Pulmonary artery endothelial cell (primary cell): Measurements from ENCODE around the gene AFF4. TPM values are rescaled to one million over a fixed set of nuclear protein-coding genes. Genes with fewer than 3 reads are reported as not detected.
A peak's percentile ranks its signal among the peaks of the same experiment; 100 is the strongest.
"Not testable (repeated sequence)": the region's sequence is repeated elsewhere in the genome, so short reads cannot be mapped to it uniquely, and the experiment has no call there.

Experiments
- DNase-seq: peaks from one replicate; pipeline ENCODE4 v3.0.0-alpha.2; 2011; ENCODE audit warnings: low read depth, low spot score
- total RNA-seq: library from RNA; depleted of rRNA; stranded (reverse); fragments of >200 nt; gene quantifications from 2 replicates; pipeline ENCODE4 v1.2.3, GENCODE V29; 2014

AFF4 gene, protein sequence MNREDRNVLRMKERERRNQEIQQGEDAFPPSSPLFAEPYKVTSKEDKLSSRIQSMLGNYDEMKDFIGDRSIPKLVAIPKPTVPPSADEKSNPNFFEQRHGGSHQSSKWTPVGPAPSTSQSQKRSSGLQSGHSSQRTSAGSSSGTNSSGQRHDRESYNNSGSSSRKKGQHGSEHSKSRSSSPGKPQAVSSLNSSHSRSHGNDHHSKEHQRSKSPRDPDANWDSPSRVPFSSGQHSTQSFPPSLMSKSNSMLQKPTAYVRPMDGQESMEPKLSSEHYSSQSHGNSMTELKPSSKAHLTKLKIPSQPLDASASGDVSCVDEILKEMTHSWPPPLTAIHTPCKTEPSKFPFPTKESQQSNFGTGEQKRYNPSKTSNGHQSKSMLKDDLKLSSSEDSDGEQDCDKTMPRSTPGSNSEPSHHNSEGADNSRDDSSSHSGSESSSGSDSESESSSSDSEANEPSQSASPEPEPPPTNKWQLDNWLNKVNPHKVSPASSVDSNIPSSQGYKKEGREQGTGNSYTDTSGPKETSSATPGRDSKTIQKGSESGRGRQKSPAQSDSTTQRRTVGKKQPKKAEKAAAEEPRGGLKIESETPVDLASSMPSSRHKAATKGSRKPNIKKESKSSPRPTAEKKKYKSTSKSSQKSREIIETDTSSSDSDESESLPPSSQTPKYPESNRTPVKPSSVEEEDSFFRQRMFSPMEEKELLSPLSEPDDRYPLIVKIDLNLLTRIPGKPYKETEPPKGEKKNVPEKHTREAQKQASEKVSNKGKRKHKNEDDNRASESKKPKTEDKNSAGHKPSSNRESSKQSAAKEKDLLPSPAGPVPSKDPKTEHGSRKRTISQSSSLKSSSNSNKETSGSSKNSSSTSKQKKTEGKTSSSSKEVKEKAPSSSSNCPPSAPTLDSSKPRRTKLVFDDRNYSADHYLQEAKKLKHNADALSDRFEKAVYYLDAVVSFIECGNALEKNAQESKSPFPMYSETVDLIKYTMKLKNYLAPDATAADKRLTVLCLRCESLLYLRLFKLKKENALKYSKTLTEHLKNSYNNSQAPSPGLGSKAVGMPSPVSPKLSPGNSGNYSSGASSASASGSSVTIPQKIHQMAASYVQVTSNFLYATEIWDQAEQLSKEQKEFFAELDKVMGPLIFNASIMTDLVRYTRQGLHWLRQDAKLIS
- 32.3 and 32.4 TPM in 2 replicates for total RNA-seq

DNA sequence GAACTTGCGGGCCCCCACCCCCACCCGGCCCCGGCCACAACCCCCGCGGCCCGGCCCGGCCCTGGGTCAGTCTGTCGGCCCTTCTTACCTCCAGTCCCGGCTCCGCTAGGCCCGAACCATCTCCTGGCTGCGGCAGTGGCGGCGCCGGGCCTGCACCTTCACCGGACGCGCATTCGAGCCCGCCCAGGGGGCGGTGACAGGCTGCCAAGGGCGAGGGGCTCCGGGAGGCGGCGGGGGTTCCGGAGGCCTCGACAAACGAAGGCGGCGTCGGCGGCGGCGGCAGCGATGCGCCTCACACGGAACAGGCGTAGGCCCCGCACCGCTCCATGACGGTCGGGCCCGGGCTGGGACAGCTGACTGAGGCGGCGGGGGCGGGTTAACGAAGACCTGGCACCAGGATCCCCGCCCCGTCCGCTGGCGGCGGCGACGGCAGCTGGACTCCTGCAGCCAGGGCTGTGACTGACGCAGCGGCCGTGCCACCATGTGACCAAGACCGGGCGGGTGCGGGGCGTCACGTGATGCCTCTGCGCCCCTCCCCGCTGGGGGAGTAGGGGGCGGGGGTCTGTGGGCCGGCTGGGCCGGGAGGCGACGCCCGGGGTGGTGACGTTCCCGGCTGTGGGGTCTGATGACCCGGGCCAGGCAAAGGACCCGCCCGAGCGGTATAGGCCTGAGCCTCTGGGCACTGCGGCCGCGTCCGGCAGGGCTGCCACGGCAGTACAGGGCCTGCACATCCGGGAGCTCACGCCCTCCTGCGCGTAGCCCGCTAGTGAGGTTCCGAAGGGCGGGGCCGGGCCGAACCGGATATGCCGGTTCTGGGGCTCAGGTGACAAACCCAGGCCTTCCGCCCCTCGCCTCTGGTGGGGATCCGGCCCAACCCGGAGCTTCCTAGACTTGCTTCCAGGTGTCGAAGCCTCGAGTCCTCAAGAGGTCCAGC is at the start of gene AFF4:
AFF4 (minus strand) TSS at position 464 of the 934 bp plus-strand sequence. CDS start 26,445 bp downstream, outside the sequence.
- peak; percentile 92 for DNase-seq

DNA sequence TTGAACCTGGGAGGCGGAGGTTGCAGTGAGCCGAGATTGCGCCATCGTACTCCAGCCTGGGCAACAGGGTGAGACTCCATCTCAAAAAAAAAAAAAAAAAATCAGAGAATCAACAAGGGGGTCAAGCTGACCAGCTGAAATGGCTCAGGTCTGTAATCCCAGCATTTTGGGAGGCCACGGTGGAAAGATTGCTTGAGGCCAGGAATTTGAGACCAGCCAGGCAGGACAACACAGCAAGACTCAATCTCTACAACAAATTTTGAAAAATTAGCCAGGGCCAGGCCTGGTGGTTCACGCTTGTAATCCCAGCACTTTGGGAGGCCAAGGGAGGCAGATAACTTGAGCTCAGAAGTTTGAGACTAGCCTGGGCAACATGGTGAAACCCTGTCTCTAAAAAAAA is 45.0 kb upstream of the AFF4 start:
- DNase-seq: not testable (repeated sequence)

DNA sequence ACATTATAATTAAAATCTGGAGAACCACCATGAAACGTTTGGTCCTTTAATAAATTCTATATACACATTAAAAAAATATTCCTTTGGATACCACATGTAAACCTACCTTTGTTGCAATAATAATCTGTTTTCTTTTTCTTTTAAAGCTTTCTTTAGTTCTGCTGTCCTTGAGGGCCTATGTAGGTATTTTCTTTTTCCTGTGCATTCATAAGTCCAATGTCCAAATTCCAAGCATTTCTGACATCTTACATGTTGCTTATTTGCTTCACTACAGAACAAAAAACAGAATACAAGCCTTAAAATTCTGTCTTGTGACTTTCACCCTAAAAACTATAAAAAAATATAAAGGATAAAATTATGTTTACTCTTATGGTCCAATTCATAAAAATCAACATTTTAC is 43.2 kb upstream of the AFF4 start:
- DNase-seq: no peak

DNA sequence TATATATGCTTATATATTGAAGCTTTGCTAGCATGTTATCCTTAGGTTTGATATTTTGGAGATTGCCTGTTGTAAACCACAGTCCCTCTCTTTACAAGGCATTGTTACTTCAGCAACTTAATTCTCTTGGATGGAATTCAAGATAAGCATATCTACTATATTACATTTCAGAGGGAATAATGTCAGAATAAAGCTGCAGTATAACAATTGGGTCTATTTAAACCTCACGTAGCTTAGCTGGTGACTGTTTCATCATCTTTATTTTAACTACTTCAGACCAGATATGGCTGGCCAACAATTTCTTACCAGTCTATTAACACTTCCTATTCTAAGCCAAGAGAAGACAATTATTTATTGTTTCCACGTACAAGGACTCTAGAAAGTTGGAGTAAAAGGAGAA is 35.8 kb upstream of the AFF4 start:
- DNase-seq: no peak

DNA sequence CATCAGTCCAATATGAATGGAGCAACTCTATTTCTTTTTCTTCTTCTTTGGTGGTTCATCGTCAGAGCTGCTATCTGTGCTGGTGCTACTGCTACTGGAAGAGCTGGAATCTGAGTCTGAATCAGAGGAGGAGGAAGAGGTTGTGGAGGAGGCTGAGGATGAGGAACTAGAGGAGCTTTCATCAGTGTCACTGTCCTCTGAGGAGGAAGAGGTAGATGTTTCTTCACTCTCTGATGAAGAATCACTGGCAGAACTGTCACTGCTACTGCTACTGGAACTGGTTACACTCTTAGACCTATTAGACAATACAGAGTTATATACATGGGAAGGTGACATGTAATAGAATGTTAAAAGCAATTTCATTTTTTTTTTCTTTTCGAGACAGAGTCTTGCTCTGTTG is 35.1 kb upstream of the AFF4 start:
- no peak for DNase-seq

DNA sequence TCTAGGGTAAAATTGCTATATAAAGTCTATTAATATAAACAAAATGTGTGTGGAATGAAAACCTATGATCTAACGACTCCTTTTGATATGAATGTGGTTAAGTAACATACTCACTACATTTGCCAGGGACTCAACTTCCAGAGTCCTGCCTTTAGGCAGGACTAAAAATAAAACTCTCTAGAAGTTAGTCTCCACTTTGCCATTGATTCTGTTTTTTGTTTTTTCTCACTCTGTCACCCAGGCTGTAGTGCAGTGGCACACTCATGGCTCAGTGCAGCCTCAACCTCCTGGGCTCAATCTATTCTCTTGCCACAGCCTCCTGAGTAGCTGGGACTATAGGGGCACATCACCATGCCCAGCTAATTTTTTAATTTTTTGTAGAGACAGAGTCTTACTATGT is 32.9 kb upstream of the AFF4 start:
- DNase-seq: no peak

DNA sequence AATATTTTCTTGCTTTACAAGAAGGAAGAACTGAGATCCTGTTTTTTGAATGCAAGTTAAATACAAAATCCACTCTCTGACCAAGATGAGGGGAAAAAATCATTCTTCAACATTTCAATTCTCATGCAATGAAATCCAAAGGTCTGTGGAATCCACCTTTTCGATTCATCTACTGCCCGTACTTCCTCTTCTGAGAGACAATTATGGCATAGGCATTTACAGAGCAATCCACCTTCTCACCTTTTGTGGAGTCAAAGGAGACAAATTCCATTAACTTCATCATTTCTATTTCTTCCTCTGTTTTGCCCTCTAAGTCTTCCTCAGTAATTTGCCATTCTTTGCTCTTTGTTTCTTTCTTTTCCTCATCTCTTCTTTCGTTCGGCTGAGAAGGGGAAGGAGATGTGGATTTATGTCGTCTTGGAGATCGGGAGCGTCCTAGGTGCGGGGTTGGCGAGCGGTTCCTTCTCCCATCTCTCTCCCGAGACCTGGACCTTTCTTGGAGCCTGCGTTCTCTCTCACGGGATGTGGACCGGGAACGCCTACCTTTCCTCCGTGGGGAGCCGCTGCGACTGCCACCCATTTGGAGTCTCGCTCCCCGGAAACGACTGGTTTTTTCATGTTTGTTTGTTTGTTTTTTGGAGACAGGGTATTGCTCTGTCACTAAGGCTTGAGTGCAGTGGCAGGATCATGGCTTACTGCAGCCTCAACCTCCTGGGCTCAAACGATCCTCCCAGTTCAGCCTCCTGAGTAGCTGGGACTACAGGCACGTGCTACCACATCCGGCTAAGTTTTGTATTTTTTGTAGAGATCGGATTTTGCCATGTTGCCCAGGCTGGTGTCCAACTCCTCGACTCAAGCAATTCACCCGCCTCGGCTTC is 24.3 kb upstream of the AFF4 start:
- no peak for DNase-seq

DNA sequence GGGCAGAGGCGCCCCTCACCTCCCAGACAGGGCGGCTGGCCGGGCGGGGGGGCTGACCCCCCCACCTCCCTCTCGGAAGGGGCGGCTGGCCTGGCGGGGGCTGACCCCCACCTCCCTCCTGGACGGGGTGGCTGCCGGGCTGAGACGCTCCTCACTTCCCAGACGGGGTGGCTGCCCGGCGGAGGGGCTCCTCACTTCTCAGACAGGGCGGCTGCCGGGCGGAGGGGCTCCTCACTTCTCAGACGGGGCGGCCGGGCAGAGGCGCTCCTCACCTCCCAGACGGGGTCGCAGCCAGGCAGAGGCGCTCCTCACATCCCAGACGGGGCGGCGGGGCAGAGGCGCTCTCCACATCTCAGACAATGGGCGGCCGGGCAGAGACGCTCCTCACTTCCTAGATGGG is 19.5 kb upstream of the AFF4 start:
- DNase-seq: not testable (repeated sequence)

DNA sequence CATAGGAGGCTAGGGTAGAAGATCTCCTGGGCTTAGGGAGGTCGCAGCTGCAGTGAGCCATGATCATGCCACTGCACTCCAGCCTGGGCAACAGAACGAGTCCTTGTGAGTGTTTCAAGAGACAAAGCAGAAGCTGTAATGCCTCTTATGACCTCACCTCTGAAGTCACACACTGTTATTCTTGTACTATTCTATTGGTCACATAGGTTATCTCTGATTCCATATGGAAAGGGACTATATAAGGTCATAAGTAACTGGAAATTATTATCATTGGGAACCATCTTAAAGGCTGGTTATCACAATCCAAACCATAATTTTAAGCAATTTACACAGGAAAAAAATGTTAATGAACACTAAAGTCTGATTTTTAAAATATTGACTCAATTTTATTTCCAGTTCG is 17.9 kb upstream of the AFF4 start:
- no peak for DNase-seq

DNA sequence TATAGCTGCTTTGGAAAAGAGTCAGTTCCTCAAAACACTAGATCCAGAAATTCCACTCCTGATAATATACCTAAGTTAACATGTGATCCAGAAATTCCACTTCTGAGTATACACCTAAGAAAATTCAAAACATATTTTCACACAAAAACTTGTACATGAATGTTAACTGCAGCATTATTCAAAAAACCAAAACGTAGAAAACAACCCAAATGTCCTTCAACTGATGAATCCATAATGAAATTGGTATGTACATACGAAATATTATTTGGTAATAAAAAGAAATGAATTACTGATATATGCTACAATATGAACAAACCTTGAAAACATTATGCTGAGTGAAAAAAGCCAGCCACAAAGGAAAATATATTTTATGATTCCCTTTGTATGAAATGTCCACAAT is 16.5 kb upstream of the AFF4 start:
- DNase-seq: no peak

DNA sequence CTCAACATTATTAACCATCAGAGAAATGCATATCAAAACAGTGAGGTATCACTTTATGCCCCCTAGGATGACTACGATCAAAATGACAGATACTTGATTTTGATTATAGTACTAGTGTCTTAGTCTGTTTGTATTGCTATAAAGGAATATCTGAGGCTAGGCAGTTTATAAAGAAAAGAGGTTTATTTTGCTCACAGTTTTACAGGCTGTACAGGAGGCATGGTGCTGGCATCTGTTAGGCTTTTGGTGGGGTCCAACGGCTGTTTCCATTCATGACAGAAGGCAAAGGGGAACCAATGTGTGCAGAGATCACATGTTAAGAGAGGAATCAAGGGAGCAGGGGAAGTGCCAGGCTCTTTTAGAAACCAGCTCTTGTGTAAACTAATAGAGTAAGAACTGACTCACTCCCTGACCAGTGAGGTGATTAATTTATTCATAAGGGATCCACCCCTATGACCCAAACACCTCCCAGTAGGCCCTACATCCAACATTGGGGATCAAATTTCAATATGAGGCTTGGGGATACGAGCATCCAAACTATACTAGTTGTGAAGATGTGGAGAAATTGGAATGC is 16.0 kb upstream of the AFF4 start:
- no peak for DNase-seq

DNA sequence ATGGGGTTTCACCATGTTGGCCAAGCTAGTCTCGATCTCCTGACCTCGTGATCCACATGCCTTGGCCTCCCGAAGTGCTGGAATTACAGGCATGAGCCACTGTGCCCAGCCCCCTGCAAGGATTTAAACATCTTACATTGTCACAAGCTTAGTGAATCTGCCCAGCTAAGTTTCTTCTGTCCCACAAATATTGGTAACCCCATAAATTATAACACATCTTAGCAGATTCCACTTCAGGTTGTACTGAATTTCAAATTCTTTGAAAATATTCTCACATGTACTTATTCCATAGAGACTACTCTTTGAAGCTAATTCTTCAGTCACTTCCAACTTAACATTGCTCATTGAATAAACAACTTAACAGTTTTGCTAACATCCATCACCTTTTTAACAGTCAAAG is 13.4 kb upstream of the AFF4 start:
- DNase-seq: no peak

DNA sequence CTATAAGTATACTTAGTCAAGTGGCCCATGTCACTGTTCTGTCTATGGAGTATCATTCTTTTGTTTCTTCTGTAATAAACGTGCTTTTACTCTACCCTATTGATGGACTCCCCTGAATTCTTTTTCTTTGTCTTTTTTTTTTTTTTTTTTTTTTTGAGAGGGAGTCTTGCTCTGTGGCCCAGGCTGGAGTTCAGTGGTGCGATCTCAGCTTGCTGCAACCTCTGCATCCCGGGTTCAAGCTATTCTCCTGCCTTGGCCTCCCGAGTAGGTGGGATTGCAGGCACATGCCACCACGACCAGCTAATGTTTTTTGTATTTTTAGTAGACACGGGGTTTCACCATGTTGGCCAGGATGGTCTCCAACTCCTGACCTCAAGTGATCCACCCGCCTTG is 9.0 kb upstream of the AFF4 start:
- DNase-seq: not testable (repeated sequence)

DNA sequence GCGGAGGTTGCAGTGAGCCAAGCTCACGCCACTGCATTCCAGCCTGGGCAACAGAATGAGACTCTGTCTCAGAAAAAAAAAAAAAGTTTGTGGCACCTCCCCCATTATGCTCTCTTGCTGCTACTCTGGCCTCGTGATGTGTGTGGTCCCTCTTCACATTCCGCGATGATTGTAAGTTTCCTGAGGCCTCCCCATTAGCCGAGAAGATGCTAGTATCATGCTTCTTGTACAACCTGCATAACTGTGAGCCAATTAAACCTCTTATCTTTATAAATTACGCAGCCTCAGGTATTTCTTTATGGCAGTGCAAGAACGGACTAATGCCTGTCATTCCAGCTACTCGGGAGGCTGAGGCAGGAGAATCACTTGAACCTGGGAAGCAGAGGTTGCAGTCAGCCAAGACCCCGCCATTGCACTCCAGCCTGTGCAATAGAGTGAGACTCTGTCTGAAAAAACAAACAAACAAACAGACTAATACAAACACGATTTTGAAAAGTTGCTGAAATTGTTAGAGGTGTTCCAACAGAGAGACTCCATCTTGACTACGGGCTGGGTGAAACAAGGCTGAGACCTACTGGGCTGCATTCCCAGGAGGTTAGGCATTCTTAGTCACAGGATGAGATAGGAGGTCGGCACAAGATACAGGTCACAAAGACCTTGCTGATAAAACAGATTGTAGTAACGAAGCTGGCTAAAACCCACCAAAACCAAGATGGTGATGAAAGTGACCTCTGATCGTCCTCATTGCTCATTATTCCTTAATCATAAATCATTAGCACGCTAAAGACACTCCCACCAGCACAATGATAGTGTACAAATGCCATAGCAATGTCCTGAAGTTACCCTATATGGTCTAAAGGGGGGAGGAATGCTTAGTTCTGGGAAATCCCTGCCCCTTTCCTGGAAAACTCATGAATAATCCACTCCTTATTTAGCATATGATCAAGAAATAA is 8.3 kb upstream of the AFF4 start:
- DNase-seq: no peak

DNA sequence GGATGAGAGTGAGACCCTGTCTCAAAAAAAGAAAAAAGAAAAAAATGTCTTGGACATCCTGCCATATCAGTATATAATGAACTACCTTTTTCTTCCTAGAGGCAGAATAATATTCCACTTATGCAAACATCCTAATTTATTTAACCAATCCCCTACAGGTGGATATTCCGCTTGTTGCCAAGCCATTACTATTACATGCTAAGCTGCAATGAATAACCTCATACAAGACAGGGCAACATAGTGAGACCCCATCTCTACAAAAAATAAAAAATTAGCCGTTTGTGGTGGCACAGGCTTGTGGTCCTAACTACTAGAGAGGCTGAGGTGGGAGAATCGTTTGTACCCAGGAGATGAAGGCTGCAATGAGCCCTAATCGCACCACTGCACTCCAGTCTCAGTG is 1.7 kb upstream of the AFF4 start:
- DNase-seq: no peak

DNA sequence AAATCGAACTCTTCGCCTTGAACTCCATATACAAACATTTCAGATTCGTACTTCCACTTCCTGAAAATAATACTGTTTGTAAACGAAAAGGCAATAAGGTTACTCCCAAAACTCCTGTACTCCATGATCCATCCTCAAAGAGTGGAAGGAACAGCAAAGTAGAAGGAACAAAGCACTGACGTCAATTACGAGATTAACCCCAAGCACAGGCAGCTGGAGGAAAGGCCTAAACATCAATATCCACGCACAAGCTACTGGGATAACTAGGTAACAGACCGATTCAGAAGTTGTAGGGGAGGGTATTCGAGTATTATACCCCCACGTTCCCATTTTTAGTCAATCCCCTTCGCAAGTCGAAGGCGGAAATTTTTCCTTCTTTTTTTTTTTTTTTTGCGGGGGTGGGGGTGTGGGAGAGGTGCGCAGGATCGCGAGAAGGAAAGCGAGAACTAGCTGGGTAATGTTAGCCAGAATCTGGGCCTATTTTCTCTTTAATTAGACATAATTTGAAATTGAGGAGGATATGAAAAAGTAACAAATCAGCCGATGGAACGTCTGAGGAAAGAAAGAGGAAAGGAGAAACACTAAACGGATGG is 909 bp downstream of the AFF4 start:
- DNase-seq: peak; percentile 40

DNA sequence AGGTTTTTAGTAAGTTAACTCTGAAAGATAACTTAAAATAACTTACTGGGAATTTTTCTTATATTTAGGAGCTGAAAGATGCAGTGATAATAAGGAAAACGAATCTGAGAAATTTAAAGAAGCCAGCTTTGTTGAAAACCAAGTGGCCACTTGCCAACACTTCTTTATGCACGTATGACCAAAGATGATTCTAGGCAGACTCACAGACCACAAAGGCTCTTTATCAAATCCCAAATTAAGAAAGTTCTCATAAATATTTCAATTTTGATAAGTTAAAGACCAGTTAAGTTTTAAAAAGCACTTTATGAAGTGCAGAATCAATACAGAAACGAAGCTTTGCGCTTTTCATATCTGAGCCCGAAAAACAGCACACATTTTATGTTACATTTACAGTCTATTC is 1.5 kb downstream of the AFF4 start:
- no peak for DNase-seq
